IPS DF 6.9 (cell line): ENCODE results near the gene POLG.

Source experiments
- DNase-seq: peaks from one replicate; pipeline ENCODE4 v3.0.0-alpha.2; 2013; ENCODE audit warnings: low read depth, low spot score
- H3K27ac ChIP-seq: one replicate; pipeline ENCODE4 v1.5.1; 2013; ENCODE audit warnings: low read length, control low read depth
- H3K27me3 ChIP-seq: 2 replicates; pipeline ENCODE4 v1.6.1; 2013; ENCODE audit warnings: mild to moderate bottlenecking, low read length; ENCODE audit not compliant: control insufficient read depth, insufficient read depth
- H3K36me3 ChIP-seq: 2 replicates; pipeline ENCODE4 v1.6.1; 2013; ENCODE audit warnings: low read length; ENCODE audit not compliant: control insufficient read depth, insufficient read depth
- H3K4me1 ChIP-seq: 2 replicates; pipeline ENCODE4 v1.6.1; 2013; ENCODE audit warnings: low read length; ENCODE audit not compliant: control insufficient read depth, insufficient read depth
- H3K4me3 ChIP-seq: 2 replicates; pipeline ENCODE4 v1.5.1; 2013; ENCODE audit warnings: mild to moderate bottlenecking, low read length
- H3K9me3 ChIP-seq: 2 replicates; pipeline ENCODE4 v1.6.1; 2013; ENCODE audit warnings: low read length, inconsistent platforms; ENCODE audit not compliant: control insufficient read depth, insufficient read depth
- WGBS: extraction: QIAGEN DNeasy Blood & Tissue Kit; methylation state at CpG from one replicate; pipeline ENCODE4 v1.1.7; 2013; ENCODE audit warnings: mixed read lengths, missing lambda C conversion rate; ENCODE audit not compliant: insufficient read length, insufficient coverage; 5-methylcytosine and 5-hydroxymethylcytosine counted together

The POLG gene

DNA sequence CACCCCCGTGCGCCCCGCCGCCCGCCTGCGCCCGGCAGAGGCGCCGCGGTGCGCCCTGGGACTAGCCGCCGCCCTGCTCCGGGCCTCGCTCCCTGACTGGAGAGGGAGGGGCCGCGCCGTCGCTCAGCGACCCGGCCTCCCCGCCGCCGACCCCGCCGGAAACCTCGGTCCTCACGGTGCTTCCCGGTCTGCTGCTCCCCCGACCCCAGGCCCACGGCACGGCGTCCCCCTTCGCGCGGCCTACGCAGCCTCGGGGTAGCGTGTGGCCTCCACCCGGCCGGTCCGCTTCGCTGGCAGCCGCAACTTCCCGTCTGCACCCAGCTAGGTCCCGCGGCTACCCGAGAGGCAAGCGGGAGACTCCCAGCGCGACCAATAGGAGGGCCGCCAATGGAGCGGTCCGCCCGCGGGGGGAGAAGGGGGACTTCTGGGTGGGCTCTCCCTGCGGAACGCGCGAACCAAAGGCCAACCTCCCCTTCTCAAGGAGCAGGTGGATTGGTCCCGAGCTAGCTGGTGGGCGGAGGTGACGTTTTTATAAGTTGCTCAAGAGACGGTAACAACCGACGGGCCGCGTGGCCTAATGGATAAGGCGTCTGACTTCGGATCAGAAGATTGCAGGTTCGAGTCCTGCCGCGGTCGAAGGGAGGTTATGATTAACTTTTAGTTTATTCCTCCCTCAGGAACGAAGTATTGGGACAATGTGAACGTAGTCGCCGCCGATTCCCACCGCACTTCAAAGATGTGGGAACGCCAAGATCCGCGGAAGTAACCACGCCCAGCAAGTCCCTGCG is at the start of gene POLG:
Gene POLG, minus strand, starts transcription at position 315 of the 788 bp plus-strand sequence. CDS start 1,070 bp downstream, outside the sequence.
- Histone ChIP-seq H3K9me3 (no peaks in the 10 kb centered on the region), H3K27me3 (no peaks in the 10 kb centered on the region), H3K4me3 (peak within 1 kb of the TSS; percentile 78; the same call in 1 of the 2 replicates), H3K4me1 (0 out of 2 replicates have a peak, but pooled peaks cover 2% of the 10 kb centered on the region), H3K36me3 (peaks cover 12% of the 10 kb centered on the region), H3K27ac (no peak within 1 kb of the TSS)
- WGBS, result no CpG with 5 or more reads among the region's 85 CpGs
- DNase-seq, result peak; percentile 92

DNA sequence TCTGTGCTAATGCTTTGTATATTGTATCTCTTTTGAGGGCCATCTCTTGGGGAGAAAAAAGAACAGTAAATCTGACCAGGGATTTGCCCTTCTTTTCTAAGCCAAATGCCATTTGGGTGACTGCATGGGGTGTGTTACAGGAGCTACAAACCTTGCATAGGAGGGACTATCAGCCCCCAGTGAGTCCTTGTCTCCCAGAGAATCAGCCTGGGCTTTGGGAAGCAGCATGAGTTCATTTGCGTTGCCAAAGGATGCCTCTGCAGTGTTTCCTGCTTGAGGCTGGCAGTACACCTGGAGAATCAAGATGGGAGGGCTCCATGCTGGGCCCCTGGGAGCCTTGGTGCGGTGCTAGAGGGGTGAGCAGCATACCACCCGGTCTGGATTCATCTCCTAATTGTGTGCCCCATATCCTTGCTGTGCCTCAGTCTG is 49.6 kb upstream of the POLG start:
- no peak overlapping the region for H3K4me3 ChIP-seq
- H3K27ac ChIP-seq, result no peak overlapping the region
- H3K36me3 ChIP-seq, result no peaks in the 10 kb centered on the region
- no CpG with 5 or more reads among the region's 3 CpGs for WGBS
- peaks cover 55% of the 10 kb centered on the region for H3K27me3 ChIP-seq
- H3K4me1 ChIP-seq, result peaks cover 7% of the 10 kb centered on the region
- no peak for DNase-seq
- H3K9me3 ChIP-seq, result no peaks in the 10 kb centered on the region

DNA sequence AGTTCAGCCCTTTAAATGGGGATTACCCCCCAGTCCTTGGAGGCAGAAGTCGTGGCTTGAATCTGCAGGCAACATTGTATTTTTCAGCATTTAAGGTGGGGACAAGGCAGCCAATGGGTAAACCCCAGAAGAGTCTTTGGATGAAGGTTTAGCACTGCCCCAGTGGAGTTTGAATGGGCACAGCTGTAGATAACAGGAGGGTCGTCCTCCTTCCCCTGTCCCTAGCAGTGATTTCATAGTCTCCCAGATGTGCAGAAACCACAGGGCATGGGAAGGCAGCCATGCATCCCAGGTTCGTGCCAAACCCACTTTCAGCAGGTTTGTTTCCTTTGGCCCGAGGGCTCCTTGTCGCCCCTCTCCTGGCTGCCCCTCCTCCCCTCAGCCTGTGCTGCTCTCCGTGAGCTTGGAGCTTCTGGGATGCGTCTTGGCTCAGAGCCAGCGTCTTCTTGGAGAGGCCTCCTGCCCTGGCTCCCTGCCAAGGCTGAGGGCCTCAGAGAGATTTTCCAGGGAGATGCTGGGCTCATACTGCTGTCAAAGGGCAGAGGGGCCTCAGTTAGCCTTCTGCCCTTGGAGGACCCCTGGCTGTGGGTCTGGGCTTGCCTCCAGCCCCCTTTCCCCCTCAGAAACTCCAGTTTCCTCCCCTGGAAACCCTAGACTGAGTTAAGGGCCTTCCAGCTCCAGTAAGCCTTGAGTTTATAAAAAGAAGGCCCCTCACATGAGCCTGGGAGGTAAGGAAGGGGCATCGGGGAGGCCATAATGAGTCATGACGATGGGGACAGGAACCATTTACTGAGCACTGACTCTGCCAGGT is 48.9 kb upstream of the POLG start:
- H3K27me3 ChIP-seq, result peaks cover 58% of the 10 kb centered on the region
- H3K27ac ChIP-seq, result no peak overlapping the region

DNA sequence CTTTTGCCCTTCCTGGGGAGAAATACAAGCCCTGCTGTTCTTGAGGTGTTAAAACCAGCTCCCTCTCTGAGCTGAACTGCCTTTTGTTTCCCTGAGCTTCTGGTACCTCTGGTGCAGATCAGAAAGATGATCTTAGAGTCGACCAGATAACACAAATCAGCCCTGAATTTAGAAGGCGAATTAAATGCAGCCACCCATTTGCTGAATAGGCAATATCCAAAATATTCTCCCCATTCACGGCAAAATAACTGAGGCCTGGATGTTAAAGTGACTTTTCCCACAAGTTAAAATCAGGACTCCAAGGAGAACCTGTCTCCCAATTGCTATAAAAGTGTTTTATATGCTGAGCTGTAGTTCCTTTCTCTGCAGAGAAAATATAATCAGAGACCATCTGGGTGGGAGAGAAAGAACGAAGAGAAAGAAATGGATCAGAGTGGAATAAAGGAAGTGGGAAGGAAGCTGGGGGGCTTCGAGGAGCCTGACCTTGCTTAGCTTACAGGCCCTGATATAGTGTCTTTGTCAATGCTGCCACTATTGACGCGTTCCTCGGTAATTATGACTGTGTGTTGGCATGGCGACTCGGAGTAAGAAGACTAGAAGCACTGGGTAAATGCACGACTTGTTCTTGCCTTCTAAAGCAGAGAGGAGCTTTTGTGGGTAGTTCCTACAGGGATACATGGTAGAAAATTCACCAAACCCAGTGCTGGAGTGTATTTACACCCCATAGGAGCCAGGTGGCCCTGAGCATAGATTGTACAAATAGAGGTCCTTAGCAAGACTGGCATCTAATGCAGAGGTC is 47.5 kb upstream of the POLG start:
- Histone ChIP-seq H3K4me1 (peaks cover 8% of the 10 kb centered on the region), H3K36me3 (no peaks in the 10 kb centered on the region; the same call in 1 of the 2 replicates), H3K27ac (no peak overlapping the region), H3K9me3 (no peaks in the 10 kb centered on the region), H3K4me3 (no peak overlapping the region), H3K27me3 (peaks cover 70% of the 10 kb centered on the region)
- no CpG with 5 or more reads among the region's 11 CpGs for WGBS
- no peak for DNase-seq

More for the DNA sequence above, 48.9 kb upstream of the POLG start:
- H3K4me1 ChIP-seq, result peaks cover 7% of the 10 kb centered on the region
- H3K9me3 ChIP-seq, result no peaks in the 10 kb centered on the region
- no peak overlapping the region for H3K4me3 ChIP-seq
- no peak for DNase-seq
- H3K36me3 ChIP-seq, result no peaks in the 10 kb centered on the region; the same call in 1 of the 2 replicates
- WGBS, result no CpG with 5 or more reads among the region's 10 CpGs

DNA sequence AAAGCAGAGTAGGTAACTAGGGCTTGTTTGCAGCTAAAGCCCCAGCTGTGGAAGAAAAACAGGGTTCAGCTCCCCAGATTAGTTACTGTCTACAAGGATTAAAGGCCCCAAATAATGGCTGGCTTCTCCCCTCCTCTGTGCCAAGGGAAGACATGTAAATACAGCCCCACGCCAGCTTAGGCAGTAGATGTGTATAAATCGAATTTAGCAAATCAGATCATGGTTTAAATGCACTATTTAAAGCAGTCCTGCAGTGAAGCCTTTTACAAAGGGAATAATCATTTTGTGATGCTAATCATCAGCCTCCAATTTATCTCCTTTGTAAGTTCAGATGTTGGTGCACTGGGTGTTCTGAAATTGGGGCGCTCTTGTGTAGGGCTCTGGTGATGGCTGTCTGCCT is 46.7 kb upstream of the POLG start:
- Histone ChIP-seq H3K4me3 (no peak overlapping the region), H3K4me1 (peaks cover 8% of the 10 kb centered on the region), H3K27me3 (peaks cover 78% of the 10 kb centered on the region), H3K9me3 (no peaks in the 10 kb centered on the region), H3K27ac (no peak overlapping the region), H3K36me3 (no peaks in the 10 kb centered on the region; the same call in 1 of the 2 replicates)
- no CpG with 5 or more reads among the region's 3 CpGs for WGBS
- DNase-seq, result no peak

DNA sequence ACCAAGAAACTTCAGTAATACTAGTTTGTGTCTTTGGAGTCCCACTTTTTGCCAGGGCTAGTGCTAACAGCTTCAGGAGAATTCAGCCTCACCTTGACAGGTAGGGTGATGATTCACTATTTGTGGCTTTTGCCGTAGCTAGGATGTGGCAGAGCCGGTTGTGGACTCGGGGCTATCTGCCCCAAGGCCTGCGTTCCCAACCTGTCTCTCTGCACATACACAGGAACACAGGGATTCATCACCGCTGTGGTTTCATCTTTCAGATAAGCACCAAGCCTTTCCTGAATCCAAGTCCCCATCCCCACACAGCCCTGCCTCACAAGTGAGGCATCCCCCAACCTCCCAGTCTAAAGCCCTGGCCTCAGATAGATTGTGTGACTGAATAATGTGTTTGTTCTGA is 45.2 kb upstream of the POLG start:
- DNase-seq, result no peak
- H3K27ac ChIP-seq, result no peak overlapping the region
- no CpG with 5 or more reads among the region's 5 CpGs for WGBS
- H3K4me3 ChIP-seq, result no peak overlapping the region
- H3K27me3 ChIP-seq, result peaks cover 87% of the 10 kb centered on the region
- H3K4me1 ChIP-seq, result peaks cover 8% of the 10 kb centered on the region
- H3K36me3 ChIP-seq, result no peaks in the 10 kb centered on the region; the same call in 1 of the 2 replicates
- no peaks in the 10 kb centered on the region for H3K9me3 ChIP-seq

DNA sequence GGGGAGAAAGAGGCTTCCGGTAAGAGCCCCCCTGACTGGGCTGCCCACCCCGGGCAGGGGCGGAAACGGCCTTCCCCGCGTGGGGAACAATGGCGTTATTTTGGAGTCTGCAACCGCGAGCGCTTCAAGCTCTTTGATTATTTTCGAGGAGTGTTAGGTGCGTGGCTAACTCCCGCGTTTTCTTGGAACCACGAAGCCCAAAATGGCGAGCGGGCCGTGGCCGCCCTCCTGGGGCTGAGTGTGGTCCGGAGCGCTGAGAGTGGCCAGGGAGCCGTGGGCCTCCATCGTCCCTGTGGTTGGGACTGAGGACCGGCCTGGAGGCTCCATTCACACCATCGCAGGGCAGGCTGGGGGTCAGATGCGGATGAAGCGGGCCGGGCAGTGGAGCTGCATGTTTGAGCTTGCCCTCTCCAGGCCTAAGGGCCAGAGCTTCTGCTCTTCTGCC is 44.6 kb upstream of the POLG start:
- Histone ChIP-seq H3K27ac (no peak overlapping the region), H3K27me3 (peaks cover 92% of the 10 kb centered on the region)
- WGBS, result no CpG with 5 or more reads among the region's 28 CpGs

DNA sequence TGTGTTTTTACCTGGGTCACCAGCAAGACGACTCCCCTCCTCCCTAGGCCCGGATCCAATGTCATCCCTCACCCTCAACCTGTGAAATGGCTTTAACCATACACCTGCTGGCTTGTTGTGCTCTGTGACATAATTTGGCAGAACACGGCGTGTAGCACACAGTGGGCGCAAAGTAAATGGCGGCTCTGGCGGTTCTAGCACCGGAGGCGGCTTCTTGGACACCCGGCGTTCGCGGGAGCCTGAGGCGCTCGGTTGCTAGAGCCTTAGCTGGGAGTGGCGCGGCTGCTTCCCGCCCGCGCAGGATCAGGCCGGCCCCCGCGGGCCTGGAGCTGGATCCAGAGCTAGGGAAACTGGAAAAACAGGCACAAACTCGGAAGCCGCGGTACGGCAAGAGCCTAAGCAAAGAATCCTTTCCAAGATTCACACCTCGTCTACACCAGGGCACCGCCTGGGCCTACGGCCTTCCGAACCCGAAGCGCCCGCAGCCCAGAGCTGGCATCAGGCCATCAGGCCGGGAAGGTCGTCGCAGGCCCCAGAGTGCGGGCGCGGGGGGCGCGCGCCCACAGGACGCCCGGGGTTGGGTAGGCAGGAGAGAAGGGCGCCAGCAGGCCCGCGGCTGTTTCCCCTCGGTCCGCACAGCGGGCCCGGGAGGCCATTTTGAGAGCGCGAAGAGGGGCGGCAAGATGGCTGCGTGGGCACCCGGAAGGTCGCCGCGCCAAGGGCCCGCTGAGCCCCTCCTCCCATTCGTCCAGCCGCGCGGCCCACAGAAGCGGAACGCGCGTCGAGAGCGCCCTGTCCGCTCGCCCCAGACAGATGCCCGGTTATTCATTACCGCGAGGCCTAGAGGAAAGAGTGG is 43.9 kb upstream of the POLG start:
- DNase-seq, result no peak
- H3K4me1 ChIP-seq, result peaks cover 6% of the 10 kb centered on the region
- peaks cover 97% of the 10 kb centered on the region for H3K27me3 ChIP-seq
- H3K36me3 ChIP-seq, result no peaks in the 10 kb centered on the region; the same call in 1 of the 2 replicates
- H3K4me3 ChIP-seq, result peak overlapping the region; percentile 38; the same call in 1 of the 2 replicates
- H3K9me3 ChIP-seq, result no peaks in the 10 kb centered on the region
- WGBS, result no CpG with 5 or more reads among the region's 76 CpGs
- H3K27ac ChIP-seq, result no peak overlapping the region

More for the DNA sequence above, 44.6 kb upstream of the POLG start:
- Histone ChIP-seq H3K36me3 (no peaks in the 10 kb centered on the region; the same call in 1 of the 2 replicates), H3K4me1 (peaks cover 8% of the 10 kb centered on the region), H3K4me3 (peak overlapping the region; percentile 38; the same call in 1 of the 2 replicates), H3K9me3 (no peaks in the 10 kb centered on the region)
- no peak for DNase-seq

DNA sequence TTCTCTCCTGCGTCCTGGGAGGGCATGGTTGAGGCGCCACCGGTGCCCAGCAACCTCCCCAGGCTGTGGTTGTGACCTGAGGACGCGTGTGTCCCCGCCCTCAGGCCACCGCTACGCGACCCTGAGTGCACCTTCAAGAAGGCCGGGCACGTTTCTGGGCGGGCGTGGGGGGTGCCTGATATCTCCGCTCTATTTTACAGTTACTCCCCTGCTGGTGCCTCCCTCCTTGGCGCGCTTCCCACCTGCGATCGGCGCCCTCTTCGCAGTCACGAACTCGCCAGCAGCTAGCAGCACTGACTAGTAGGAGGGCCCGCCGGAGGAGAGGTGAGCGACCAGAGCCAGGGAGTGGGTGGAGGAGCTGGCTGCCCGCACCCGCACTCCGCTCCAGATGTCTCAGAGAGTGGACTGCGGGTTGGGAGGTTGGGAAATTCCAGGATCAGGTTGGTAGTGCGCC is 43.2 kb upstream of the POLG start:
- Histone ChIP-seq H3K4me1 (peaks cover 5% of the 10 kb centered on the region), H3K27ac (no peak overlapping the region), H3K27me3 (peaks cover 95% of the 10 kb centered on the region), H3K9me3 (no peaks in the 10 kb centered on the region), H3K36me3 (no peaks in the 10 kb centered on the region; the same call in 1 of the 2 replicates), H3K4me3 (no peak overlapping the region)
- no peak for DNase-seq
- WGBS, result no CpG with 5 or more reads among the region's 30 CpGs
